ENCODE data around the gene FAM161B. TPM values are rescaled to one million over a fixed set of nuclear protein-coding genes. Genes with fewer than 3 reads are reported as not detected.
"Not testable (repeated sequence)": the region's sequence is repeated elsewhere in the genome, so short reads cannot be mapped to it uniquely, and the experiment has no call there.

FAM161B gene, protein sequence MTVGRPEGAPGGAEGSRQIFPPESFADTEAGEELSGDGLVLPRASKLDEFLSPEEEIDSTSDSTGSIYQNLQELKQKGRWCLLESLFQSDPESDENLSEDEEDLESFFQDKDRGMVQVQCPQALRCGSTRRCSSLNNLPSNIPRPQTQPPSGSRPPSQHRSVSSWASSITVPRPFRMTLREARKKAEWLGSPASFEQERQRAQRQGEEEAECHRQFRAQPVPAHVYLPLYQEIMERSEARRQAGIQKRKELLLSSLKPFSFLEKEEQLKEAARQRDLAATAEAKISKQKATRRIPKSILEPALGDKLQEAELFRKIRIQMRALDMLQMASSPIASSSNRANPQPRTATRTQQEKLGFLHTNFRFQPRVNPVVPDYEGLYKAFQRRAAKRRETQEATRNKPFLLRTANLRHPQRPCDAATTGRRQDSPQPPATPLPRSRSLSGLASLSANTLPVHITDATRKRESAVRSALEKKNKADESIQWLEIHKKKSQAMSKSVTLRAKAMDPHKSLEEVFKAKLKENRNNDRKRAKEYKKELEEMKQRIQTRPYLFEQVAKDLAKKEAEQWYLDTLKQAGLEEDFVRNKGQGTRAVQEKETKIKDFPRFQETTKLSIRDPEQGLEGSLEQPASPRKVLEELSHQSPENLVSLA
- 1 to 10 TPM; 1.7 to 3.2 TPM for total RNA-seq

- Mint-ChIP-seq H3K4me1 (no peaks in the 10 kb centered on the region), H3K36me3 (ENCODE audit: low read depth) (peaks cover 23% of the 10 kb centered on the region), H3K27me3 (no peaks in the 10 kb centered on the region), H3K4me3 (peak within 1 kb of the TSS; percentile 98), H3K9me3 (no peaks in the 10 kb centered on the region), H3K27ac (peak within 1 kb of the TSS; percentile 95)
- peak; percentile 95 for ATAC-seq (replicated peaks)
Measured at GRCh38 chr14:73949752-73950734, at the start of gene FAM161B, which contains the start of gene COQ6. FAM161B (minus strand) TSS chr14:73950094; CDS start chr14:73950026, 68 bp downstream. COQ6 (plus strand) TSS chr14:73950302; CDS start chr14:73950333, 31 bp downstream.

GRCh38 chr14:73998726-73999125 lies 48.8 kb upstream of the FAM161B start:
- Mint-ChIP-seq H3K4me1 (no peaks in the 10 kb centered on the region), H3K27ac (no peak overlapping the region), H3K9me3 (no peaks in the 10 kb centered on the region), H3K36me3 (ENCODE audit: low read depth) (peaks cover 19% of the 10 kb centered on the region), H3K4me3 (no peak overlapping the region), H3K27me3 (no peaks in the 10 kb centered on the region)
- no peak for ATAC-seq (replicated peaks)

DNA sequence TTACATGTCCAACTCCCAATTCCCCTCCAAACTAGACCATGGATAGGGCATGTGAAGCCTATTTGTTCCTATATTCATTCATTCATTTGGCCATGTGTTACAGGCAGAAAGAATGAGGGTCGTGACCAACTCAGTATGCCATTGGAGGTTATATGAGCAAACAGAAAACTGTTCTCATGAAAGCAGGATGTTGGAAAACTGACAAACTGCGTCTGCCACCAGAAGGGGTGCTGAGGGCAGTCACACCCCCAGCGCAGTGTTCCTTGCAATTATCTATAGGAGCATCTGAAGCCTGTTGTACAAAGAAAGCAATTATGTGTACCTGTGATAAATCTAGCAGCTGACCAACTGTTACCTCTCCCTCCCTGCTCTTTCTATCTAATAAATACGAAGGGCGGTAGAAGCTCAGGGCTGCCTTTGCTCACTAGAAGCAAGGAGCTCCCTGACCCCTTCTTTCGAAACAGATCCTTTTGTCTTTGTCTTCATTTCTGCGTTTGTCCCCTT lies 48.1 kb upstream of the FAM161B start:
- Mint-ChIP-seq H3K9me3 (no peaks in the 10 kb centered on the region), H3K36me3 (ENCODE audit: low read depth) (peaks cover 13% of the 10 kb centered on the region), H3K4me3 (no peak overlapping the region), H3K4me1 (no peaks in the 10 kb centered on the region), H3K27me3 (no peaks in the 10 kb centered on the region), H3K27ac (no peak overlapping the region)
- no peak for ATAC-seq (replicated peaks)

DNA sequence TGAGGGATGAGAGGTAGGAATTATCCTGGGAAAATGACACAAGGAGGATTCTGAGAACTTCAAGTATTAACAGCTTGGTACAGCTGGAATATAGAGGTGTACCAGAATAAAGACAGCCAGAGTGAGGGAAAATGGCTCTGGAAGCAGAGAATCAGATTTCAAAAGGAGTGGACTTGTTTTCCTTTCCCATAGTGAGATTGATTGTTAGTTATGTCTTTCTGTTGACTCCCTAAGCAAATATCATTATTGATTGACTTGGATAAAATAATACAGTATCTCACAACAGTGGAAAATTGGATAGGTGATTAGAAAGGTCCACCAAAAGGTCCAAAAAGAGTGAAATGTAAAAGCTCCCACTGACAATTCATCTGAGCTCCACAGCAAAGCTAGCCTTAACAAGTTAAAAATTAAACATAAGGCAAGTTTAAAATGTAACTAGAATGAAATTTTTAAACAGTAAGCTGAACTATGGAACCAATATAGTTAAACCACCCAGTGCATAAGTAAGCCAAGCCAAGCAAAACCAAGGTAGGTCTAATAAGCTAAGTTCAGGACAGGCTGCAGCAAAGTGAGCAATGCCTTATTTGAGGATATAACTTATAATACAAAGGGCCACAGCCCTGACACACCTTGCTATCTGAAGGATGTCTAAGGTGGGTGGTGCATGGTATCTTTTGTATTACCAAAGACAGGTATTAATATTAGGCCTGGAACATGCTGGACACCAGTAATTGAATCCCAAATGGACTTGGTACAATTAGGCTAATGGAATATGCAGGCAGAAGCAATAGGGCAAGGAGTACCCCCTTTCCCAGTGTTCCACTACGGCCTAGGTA lies 47.4 kb upstream of the FAM161B start:
- Mint-ChIP-seq H3K27me3 (no peaks in the 10 kb centered on the region), H3K36me3 (ENCODE audit: low read depth) (peaks cover 12% of the 10 kb centered on the region), H3K27ac (no peak overlapping the region), H3K4me1 (no peaks in the 10 kb centered on the region), H3K9me3 (no peaks in the 10 kb centered on the region), H3K4me3 (no peak overlapping the region)
- no peak for ATAC-seq (replicated peaks)

DNA sequence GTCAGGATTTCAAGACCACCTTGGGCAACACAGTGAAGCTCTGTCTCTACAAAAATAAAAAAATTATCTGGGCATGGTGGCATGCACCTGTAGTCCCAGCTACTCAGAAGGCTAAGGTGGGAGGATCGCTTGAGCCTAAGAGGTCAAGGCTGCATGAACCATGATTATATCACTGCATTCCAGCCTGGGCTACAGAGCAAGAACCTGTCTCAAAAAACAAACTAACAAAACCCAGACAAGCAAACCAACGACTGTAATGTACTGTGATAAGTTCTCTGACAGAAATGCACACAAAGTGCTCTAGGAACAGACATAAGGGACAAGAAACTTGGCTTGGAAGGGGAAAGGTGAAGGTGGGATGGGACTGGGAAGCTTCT lies 46.8 kb upstream of the FAM161B start:
- H3K27me3 Mint-ChIP-seq = no peaks in the 10 kb centered on the region

DNA sequence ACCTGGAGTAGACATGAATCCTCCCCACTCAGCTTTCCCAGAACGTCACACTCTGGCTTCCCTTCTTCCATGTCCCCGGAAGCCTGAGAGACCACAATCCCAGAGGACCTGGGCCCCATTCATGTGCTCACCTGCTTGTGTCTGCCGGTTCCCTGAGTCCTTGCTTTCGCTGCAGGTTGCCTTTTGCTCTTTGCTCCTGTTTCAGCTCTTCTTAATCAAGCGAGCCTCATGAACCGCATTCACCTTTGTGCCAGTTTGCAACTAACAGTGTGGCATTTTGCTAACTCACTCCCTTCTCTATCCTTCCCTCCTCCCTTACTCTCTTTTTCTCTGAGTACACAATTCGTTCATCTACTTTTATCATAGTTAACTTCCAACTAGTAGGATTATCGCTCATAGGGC lies 46.1 kb upstream of the FAM161B start:
- Mint-ChIP-seq H3K9me3 (no peaks in the 10 kb centered on the region), H3K27me3 (no peaks in the 10 kb centered on the region), H3K4me1 (no peaks in the 10 kb centered on the region), H3K27ac (no peak overlapping the region), H3K36me3 (ENCODE audit: low read depth) (peaks cover 12% of the 10 kb centered on the region), H3K4me3 (no peak overlapping the region)
- no peak for ATAC-seq (replicated peaks)

More for the DNA sequence above, 46.8 kb upstream of the FAM161B start:
- Mint-ChIP-seq H3K36me3 (ENCODE audit: low read depth) (peaks cover 12% of the 10 kb centered on the region), H3K4me1 (no peaks in the 10 kb centered on the region), H3K4me3 (no peak overlapping the region), H3K9me3 (no peaks in the 10 kb centered on the region), H3K27ac (no peak overlapping the region)
- ATAC-seq (replicated peaks) = no peak

- H3K9me3 Mint-ChIP-seq; H3K27ac Mint-ChIP-seq; H3K4me3 Mint-ChIP-seq; H3K27me3 Mint-ChIP-seq; H3K4me1 Mint-ChIP-seq; ATAC-seq (replicated peaks): not testable (repeated sequence)
- peaks cover 12% of the 10 kb centered on the region for H3K36me3 Mint-ChIP-seq (ENCODE audit: low read depth)
Measured at GRCh38 chr14:73994926-73995325, 45.0 kb upstream of the FAM161B start.

- no peak for ATAC-seq (replicated peaks)
- Mint-ChIP-seq H3K9me3 (no peaks in the 10 kb centered on the region), H3K27me3 (no peaks in the 10 kb centered on the region), H3K27ac (no peak overlapping the region), H3K4me1 (no peaks in the 10 kb centered on the region), H3K4me3 (no peak overlapping the region), H3K36me3 (ENCODE audit: low read depth) (peaks cover 17% of the 10 kb centered on the region)
Measured at GRCh38 chr14:73991092-73991491, 41.2 kb upstream of the FAM161B start.

- H3K4me1 Mint-ChIP-seq; H3K4me3 Mint-ChIP-seq; H3K27me3 Mint-ChIP-seq; ATAC-seq (replicated peaks); H3K9me3 Mint-ChIP-seq; H3K27ac Mint-ChIP-seq: not testable (repeated sequence)
- peaks cover 28% of the 10 kb centered on the region for H3K36me3 Mint-ChIP-seq (ENCODE audit: low read depth)
Measured at GRCh38 chr14:73988656-73989055, 38.8 kb upstream of the FAM161B start.

DNA sequence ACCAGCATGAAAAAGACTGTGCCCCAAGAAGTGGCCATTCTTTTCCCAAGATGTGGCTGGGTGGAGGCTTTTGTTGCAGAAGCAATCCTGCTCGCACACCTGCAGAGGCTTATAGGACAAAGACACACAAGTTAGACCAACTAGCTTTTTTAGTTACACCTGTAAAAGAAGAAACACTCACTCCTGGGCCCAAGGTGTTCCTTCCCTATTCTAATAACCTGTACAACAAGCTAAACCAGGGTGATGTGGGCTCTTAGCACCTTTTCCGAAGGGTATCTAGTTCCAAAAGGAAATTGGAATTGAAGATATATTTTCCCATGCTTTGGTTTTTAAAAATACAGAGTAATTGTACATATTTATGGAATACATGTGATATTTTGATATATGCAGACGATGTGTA lies 38.2 kb upstream of the FAM161B start:
- peaks cover 28% of the 10 kb centered on the region for H3K36me3 Mint-ChIP-seq (ENCODE audit: low read depth)

GRCh38 chr14:73977896-73978295 lies 28.0 kb upstream of the FAM161B start:
- Mint-ChIP-seq H3K4me1 (no peaks in the 10 kb centered on the region), H3K36me3 (ENCODE audit: low read depth) (peaks cover 8% of the 10 kb centered on the region), H3K27ac (no peak overlapping the region)

More for the DNA sequence above, 38.2 kb upstream of the FAM161B start:
- H3K9me3 Mint-ChIP-seq = no peaks in the 10 kb centered on the region
- H3K4me1 Mint-ChIP-seq = no peaks in the 10 kb centered on the region
- H3K4me3 Mint-ChIP-seq = no peak overlapping the region
- no peak overlapping the region for H3K27ac Mint-ChIP-seq
- no peak for ATAC-seq (replicated peaks)
- H3K27me3 Mint-ChIP-seq = no peaks in the 10 kb centered on the region

DNA sequence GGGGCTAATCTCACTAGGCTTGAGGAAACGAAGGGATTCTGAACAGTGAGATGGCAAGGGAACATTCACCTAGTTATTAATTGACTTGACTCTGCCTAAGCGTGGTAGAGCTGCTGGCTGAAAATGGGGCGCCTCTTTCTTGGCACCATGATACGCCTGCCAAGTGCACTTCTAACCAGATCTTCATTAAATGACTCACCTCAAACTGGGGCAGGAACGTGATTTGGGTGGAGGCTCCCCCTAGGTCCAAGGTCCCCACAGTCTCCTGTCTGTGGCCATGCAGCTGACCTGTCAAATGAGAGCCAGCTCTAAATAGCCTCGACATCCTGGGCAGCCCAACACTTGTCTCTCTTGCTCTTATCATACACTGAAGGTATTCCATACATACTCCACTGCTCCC lies 26.2 kb upstream of the FAM161B start:
- ATAC-seq (replicated peaks) = no peak
- Mint-ChIP-seq H3K4me3 (no peak overlapping the region), H3K27me3 (no peaks in the 10 kb centered on the region), H3K9me3 (no peaks in the 10 kb centered on the region), H3K36me3 (ENCODE audit: low read depth) (peaks cover 17% of the 10 kb centered on the region), H3K27ac (no peak overlapping the region), H3K4me1 (no peaks in the 10 kb centered on the region)

More at GRCh38 chr14:73977896-73978295, 28.0 kb upstream of the FAM161B start:
- H3K4me3 Mint-ChIP-seq = no peak overlapping the region
- no peaks in the 10 kb centered on the region for H3K27me3 Mint-ChIP-seq
- H3K9me3 Mint-ChIP-seq = no peaks in the 10 kb centered on the region
- ATAC-seq (replicated peaks) = no peak

- no peak overlapping the region for H3K27ac Mint-ChIP-seq
Measured at GRCh38 chr14:73973497-73973896, 23.6 kb upstream of the FAM161B start.

More at GRCh38 chr14:73973497-73973896, 23.6 kb upstream of the FAM161B start:
- peaks cover 35% of the 10 kb centered on the region for H3K36me3 Mint-ChIP-seq (ENCODE audit: low read depth)
- H3K9me3 Mint-ChIP-seq = no peaks in the 10 kb centered on the region
- H3K27me3 Mint-ChIP-seq = no peaks in the 10 kb centered on the region
- no peak for ATAC-seq (replicated peaks)
- no peaks in the 10 kb centered on the region for H3K4me1 Mint-ChIP-seq
- no peak overlapping the region for H3K4me3 Mint-ChIP-seq

Data from activated T-helper 17 cell treated with anti-CD3 and anti-CD28 coated beads, Interleukin-2, amount 50 U/mL, for 72 hours (primary cell).